IPS DF 4.7 (cell line): Measurements from ENCODE around the gene HHLA2.
"Not testable (repeated sequence)": the region's sequence is repeated elsewhere in the genome, so short reads cannot be mapped to it uniquely, and the experiment has no call there.

Source experiments
- DNase-seq: peaks from one replicate; pipeline ENCODE4 v3.0.0-alpha.2; 2013; ENCODE audit warnings: low spot score; ENCODE audit errors: extremely low read depth

The HHLA2 gene

DNA sequence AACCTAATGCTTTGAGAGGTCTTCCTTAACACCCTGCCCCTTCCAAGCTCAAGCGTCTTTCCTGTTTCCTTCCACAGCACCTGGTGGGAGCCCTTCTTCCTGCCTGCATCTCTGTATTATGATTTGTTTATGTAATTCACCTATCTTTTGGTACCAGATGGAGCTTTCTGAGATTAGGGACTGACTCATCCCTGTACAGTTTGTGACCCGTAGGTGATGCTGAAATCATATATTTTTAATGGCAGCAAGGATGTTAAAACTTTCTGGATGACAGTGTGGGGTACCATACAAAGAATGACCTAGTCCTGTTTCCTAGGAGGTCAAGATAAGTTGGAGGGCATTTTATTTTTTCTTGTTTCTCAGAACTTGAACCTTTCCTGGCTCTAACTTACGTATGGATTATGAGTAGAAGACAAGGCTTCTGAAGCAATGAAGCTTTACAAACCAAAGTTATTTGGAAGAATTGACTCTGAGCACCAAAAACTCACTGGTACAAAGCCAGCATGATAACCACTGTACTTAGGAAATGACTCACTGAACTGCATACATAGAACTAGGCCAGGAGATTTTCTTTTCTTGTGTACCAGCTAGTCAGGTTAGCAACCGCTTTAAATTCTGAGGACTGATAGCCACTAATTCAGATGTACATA is 46.6 kb downstream of the HHLA2 start:
- DNase-seq: no peak

DNA sequence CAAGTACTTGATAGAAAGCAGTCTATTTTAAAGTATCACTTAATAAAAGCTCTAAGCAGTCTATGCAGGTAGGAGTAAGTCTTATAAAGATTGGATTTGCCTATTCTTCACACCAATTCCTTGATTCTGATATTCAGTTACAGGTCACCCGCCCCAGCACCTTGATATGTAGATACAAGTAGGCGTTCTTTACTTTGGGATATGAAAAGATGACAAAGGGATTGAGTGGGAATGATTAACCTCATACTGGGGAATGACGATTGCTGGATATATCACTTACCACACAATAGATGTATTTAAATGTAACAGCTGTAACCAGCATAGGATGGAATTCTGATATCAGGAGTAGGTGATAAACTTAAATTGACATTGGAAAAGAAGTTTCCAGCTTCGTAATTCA is 47.1 kb downstream of the HHLA2 start:
- DNase-seq: no peak

DNA sequence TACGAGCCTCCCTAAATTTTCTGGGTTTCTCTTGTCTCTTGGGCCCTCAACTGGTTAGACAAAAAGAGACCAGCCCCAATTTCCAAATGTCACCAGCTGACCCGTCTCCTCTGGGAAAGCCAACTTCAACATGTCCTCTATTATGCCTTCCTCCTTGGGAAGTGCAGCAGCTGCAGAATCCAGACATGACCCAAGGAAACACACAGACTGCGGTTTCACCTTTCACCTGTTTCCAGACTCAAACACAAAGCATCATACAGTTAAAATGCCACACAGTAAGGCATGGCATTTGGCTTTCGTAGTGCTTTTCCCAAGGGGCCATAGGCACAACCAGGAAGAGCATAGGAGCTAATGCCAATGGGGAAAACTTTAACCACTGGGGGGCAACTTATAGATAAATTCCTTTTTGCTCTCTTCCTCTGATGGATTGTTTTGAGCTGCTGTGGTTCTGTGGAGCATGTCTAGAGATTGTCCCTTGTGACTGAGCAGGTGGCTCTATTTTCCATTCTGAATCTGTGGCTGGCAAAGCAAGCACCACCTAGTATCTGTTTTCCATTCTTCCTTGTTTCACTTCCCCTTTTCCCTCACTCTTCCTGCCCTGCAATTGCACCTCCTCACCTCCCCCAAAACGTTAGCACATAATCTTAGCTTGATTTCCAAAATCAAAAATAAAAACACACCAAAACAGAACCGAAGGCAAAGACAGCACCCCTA is 49.3 kb downstream of the HHLA2 start:
- DNase-seq: no peak

DNA sequence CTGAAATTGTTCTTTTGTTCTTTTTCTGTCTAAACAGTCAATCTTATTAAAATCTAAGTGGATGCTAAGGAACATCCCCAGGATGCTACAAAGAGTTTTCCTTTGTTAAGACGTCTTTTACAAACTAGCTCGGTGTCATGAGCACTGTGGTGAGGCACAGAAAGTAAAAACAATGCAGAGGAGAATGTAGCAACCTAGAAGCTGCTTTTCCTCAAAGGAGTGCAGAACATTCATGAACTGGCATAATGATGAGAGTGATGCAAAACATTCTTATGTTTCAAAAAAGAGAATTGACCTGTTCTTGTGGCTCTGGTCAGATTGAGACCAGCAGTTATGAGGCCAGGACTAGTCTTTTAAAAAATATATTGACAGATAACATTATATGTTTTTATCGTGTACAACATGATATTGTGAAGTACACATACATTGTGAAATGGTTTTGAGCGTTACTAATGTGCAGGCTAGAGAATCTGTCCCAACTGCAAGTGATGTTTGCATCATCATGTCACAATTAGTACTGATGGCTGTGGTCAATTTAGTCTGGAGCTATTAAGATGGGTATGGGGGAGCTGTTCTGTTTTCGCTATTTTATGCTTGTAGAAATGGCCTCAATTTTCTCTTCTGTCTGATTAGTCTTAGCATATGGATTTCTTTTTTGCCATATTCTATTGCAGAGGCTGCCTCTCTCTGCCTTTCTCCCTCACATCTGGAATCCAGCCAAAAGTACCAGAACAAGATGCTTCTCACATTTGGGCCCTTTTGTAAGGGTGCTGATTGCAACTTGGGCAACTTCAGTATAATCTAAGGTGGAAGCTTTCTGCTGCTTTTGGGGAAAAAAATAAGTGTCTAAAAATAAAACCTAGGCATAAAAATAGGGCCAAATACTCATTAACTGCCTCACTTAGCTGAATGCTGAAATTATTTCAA is 50.2 kb downstream of the HHLA2 start:
- DNase-seq: no peak

DNA sequence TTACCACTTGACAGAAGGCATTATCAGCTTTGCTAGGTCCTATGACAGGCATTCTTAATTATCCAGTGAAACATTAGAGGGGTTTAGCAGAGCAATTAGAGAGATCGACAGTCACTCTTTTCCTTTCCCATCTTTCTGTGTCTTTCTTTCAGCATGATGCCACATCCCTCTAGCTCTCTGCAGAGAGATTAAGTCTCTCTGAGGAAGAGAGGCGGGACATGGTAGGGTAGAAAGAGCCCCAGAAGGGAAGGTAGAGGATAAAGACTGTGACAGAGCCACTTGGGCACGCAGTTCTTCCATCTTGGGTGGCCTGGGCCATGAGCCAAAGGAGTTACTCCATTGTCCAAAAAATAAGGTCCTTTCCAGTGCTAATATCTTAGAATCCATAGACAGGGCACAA is 55.8 kb downstream of the HHLA2 start:
- DNase-seq: no peak

DNA sequence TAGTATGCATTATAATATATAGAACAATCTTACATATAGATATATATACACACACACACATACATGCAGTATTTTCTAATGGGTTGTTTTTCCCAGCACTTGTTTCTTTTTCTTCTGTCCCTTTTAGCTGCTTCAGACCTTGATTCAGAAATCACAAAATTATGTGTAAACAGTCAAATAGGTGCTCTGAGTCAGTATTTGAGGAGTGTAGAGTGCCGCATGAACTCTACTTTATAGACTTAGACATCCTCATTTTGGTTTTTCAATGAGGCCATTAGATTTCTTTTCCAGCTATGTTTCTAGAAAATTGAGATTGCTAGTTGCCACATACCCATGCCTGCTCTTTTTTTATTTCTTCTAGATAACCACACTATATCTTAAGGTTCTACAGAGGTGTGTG is 58.2 kb downstream of the HHLA2 start:
- no peak for DNase-seq

DNA sequence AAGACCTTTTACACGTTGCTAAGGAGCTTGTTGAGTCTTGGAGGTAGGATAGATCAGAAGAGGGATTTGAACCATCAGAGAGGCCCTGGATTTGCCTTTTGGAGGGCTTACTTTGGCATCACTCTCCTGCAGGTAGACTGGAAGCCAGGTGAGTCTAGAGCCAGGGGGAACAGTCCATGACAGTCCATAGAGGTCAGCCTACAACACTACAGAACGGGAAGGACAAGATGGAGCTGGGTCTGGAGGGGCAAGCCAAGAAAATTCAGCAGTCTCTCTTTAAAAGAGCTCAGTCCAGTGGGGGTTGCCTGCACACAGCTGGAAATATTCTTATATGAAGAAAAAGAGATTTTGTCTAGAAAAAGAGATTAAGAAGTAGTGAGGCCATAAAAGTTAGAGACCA is 60.7 kb downstream of the HHLA2 start:
- DNase-seq: no peak

DNA sequence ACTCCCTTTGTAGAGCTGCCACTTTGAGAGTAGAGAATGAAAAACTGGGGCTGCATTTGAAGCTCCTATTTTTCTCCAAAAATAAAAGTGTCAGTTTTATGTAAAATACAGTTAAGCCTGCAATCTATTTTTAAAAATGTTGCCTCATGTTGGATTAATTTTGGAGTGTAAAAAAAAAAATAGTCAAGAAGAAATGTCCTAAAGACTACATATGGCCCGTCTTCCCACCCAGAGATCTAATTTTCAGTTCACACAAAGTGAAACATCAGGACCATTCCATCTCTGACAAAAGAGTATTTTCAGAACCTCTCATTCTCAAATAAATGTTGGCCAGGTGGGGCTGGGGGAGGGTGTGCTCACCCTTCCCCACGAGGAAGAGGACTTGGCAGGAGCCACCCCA is 62.7 kb downstream of the HHLA2 start:
- no peak for DNase-seq

DNA sequence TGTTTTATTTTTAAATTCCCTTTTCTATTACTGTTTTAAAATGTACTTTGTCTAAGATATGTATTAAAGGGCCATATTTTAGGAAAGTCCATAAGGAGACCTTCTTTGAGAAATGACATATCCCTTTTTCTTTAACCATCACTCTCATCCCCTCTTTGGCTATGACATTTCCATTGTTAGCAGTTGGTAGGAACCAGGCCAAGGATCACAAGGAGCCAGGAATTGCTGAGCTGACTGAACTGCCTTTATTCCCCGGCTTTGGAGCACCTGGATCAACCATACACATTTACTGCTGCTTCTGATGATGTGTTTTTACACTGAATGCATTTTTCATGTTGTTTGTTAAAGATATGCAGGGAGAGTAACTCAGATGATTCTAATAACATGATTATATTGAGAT is 79.7 kb downstream of the HHLA2 start:
- no peak for DNase-seq

DNA sequence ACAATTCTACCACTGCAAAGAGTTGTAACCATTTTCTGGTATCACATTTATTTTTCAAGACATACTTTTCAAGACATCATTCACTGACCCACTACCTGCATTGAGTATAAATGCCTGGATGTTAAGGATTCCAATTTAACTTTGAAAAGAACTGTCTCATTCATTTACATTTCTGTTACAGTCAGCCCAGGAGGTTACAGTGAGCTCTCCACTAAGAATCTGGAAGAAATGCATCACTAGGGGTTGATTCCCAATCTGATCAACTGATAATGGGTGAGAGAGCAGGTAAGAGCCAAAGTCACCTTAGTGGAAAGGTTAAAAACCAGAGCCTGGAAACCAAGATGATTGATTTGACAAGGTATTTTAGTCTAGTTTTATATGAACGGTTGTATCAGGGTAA is 81.0 kb downstream of the HHLA2 start:
- DNase-seq: no peak

DNA sequence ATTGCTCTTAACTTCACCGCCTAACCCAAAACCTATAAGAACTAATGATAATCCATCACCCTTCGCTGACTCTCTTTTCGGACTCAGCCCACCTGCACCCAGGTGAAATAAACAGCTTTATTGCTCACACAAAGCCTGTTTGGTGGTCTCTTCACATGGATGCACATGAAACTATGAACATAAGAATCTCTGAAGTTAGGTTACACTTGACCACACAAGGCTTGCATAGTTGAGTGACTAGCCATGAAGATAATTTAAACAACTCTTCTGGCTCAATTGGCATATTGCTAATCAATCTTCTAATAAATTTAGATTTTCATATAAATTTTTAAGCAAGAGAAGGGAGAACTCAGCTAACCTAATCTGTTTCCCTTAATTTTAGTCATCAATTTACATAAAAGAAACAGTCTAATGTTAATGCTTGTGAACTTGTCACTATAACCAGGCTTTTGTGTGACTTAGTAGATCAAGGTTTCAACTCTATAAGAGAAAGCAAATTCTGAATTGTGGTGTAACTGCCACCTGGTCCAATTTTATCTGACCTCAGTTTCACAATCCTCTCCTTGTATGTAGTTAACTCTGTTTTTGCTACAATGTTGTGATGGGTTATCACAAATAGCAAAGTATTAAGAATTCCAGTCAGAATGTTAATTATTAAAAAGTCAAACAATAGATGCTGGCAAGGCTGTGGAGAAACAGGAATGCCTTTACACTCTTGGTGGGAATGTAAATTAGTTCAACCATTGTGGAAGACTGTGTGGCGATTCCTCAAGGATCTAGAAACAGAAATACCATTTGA is 82.0 kb downstream of the HHLA2 start:
- DNase-seq: no peak

DNA sequence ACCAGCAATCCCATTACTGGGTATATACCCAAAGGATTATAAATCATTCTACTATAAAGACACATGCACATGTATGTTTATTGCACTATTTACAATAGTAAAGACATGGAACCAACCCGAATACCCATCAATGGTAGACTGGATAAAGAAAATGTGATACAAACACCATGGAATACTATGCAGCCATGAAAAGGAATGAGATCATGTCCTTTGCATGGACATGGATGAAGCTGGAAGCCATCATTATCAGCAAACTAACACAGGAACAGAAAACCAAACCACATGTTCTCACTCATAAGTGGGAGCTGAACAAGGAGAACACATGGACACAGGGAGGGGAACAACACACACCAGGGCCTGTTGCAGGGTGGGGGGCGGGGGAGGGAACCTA is 82.6 kb downstream of the HHLA2 start:
- not testable (repeated sequence) for DNase-seq

DNA sequence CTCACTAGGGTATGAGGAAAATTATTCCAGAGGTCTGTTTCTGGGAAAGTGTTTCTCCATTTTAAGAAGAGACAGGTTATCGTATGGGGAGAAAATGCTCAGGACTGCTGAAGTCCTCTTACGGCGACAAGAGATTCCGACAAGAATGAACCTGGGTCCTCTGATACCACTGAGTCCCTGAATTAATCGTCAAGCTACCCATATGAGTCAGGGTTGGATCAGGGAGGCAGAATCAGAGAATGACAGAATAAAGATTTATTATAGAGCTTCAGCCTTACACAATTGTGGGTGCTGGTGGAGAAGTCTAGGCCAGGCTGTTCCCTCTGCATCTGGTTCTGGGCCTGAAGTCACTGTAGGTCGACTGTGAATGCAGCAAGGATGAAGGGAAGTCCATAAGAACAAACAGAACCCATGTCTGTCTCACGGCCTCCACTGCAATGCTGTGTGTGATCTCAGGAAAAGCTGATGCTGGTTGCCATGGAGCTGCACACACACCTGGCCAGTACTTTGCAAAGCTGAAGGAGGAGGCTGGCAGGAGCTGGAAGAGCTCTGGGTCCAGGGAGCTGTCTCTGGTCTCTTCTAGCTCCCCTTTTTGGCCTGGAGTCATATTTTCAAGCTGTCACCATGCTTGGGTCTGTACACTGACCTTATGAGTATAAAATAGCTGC is 83.9 kb downstream of the HHLA2 start:
- DNase-seq: no peak

DNA sequence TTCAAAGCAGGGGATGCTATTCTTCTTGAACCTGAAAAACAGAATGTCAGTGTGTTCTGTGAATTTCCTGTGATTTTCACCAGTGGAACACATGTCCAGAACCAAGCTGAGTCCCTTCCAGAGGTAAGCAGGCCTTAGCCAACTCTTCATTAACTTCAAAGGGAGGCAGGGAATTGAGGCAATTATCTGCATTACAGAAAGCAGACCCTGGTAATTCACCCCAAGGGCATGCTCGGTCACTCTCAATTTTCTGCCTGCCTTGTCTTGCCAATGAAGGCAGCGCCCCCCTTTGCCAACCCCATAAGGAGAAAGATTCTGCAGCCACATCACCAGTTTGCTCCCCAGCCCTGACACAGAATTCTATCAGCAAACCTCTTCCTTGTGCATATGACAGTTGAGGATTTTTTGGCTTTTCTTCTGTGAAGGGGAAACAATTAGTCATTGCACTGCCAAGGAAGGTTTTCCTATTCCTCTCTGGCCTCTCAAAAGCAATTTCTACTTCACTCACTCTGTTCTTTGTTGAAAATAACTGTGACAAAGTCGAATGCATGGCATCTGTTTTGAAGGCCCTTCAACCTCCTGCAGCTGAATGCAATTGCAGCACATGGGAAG is 85.3 kb downstream of the HHLA2 start:
- DNase-seq: no peak

DNA sequence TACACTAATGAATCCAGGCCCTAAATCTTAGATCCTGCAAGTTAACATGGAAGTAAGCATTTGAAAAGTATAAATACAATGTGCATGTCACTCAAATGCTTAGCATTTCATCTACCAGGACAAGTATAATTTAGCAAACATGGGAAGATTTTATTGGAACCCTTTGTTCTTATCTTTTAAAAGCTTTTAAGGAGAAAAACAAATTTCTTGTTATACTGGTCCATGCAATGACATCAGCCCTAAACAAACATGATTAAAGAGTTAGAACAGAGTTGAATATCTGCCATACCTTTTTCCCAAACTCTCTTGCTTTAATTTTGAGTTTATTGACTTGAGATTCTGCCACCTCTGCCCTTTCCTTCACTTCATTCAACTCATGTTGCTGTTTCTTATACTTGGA is 87.0 kb downstream of the HHLA2 start:
- DNase-seq: no peak

DNA sequence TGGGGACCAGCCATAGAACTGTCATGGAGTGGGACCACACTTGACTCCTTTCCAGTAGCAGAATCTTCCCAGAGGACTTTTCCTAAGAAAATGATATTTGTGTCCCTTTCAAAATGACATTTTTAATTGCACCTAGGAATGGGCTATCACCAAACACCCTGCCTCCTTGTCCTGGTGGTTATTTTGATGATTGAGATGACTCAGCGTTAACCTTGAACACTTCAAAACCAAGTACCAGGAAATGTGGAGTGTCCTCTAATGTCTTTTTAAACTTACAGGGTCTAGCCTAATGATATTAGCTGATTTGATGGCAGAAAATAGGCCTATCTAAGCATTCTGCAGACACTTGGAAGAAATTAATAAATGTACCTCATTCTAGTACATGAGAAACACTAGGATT is 90.7 kb downstream of the HHLA2 start:
- DNase-seq: no peak

DNA sequence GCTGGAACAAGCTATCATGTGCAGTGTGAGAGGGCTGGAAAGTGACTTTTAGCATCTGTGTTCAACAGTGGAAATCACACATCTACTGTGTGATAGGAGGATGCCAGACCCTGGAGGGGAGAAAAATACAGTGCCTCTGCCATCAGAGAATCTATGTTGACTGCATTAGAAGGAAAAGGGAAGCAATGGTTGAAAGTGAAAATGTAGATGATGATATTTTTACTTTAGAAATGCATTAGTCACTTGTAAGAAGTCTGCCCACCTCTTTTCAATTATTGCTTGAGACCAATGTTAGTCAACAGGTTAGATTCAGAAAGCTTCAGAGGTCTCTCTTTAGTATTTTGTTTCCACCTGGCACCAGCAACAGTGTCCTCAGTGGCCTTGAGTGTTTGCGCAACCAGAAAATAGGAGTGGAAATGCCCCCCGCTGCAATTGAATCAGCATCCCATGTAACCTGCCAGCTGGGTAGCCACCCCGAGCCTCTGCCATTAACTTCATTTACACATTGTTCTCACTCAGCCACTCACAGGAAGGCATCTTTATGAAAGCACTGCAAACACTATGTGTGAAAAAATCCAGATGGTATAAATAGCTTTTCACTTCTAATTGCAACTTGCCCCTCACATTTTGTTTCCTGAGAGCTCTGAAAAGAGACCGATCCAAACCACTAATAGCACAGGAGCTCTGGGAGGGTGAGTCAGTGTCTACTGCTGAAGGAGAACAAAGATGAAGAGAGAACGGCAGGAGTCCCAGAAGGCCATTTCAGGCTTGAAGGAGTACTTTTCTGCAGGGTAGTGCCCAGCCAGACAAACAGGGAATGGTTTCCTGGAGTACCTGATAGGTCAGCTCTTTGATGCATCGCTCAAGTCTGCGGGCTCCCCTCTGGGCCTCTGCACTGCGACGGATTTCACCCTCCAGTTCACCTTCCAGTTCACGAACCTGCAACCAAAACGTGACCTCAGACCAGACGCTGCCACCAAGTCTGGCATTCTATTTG is 92.1 kb downstream of the HHLA2 start:
- no peak for DNase-seq

DNA sequence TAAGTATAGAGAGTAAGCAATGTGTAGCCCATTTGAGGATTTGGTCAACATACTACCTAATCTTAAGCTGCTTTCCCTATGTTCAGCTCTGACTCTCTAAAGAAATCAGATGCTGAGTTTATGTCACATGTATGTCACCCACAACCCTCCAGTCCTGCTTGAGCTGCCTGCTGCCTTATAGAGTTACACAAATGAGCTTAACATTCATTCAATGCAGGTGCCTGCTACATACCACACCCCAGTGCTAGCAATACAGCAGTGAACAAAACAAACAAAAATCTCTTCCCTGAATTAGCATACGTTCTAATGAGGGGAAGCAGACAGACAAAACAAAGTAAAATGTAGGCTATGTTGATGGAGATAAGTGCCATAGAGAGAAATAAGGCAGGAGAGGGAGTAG is 93.0 kb downstream of the HHLA2 start:
- DNase-seq: no peak

DNA sequence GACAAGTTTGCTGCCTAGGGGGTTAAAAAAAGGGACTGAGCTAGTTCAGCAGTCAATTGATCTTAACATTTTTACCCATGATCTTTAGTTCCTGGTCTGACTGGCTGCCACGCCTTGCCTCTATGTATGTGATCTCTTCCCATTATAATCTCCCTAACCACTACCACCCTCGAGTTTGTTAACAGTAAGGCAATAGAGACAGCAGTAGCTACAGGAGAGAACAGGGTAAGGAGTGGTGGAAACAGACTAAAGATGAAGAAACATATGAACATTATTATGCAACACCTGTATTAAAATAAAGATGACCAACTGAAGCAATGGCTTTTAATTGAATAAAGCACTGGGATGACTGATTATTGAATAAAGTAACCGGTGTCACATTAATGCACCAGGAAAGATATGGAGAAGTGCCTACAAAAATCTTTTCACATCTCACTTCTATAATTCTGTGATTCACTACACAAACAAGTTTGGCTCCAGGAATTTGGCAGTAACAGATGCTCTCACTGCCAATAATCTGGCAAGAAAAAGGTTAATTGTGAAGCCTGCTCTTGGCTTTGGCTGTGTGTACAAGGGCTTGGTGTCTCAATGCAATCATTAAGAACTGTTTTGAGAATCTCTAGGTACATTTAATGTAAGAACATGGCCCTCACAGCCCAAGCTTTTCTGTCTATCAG is 95.7 kb downstream of the HHLA2 start:
- no peak for DNase-seq
